ENCODE data around the gene MLLT1. TPM values are rescaled to one million over a fixed set of nuclear protein-coding genes. Genes with fewer than 3 reads are reported as not detected.

Gene MLLT1
- total RNA-seq, 1 donor from 2014 or later: 34.5 TPM

DNA sequence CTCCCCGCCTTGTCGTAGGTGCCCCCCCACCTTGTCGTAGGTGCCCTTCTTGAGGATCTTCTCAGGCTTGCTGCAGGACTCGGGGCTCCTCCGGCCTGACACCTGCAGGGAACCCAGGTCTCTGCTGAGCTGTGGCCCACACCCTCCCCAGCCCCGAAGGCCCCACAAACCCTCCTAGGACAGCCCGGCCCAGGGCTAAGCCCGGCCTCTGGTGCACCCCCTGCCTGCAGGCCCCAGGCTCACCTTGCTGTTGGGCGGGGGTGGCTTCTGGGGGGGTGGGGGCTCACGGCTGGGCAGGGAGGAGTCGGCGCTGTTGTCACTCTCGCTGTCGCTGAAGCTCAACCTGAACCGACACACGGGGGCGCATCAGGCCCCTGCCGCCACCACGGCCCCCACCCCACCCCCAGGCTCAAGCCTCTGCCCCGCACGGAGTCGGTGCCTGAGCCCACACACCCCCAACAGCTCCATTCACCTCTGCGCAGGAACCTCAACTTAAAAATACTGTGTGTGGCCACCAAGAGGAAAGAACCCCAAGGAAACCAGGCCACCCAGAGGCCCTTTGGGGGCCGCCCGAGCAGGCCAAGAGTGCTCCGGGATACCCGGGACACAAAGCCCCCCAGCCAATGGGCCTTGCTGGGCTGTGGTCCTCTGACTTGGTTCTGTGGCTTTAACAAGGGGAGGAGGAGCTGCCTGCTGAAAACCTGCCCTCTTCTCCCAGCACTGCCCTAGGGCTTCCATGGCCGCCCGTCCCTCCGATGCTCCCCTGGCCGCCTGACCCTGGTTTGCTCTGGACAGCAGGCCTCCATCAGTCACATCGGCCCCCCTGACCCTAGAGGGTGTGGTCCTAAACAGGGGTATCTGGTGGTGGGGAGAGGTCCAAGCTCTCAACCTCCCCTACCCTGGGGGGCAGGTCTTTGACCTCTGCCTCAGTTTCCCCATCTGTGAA lies 65.8 kb downstream of the MLLT1 start:
- intact Hi-C loops (cut with DNase I): loop anchor here (10.0 kb wide), 1 partner anchor 141 kb away; no protein-coding TSS in a partner anchor
- no peaks in the 10 kb centered on the region for H3K27me3 ChIP-seq
- no peaks in the 10 kb centered on the region for H3K9me3 ChIP-seq
- TF ChIP-seq, protein P1, sequence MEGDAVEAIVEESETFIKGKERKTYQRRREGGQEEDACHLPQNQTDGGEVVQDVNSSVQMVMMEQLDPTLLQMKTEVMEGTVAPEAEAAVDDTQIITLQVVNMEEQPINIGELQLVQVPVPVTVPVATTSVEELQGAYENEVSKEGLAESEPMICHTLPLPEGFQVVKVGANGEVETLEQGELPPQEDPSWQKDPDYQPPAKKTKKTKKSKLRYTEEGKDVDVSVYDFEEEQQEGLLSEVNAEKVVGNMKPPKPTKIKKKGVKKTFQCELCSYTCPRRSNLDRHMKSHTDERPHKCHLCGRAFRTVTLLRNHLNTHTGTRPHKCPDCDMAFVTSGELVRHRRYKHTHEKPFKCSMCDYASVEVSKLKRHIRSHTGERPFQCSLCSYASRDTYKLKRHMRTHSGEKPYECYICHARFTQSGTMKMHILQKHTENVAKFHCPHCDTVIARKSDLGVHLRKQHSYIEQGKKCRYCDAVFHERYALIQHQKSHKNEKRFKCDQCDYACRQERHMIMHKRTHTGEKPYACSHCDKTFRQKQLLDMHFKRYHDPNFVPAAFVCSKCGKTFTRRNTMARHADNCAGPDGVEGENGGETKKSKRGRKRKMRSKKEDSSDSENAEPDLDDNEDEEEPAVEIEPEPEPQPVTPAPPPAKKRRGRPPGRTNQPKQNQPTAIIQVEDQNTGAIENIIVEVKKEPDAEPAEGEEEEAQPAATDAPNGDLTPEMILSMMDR (IDR thresholded peaks at IDR 0.05): no peak
- no peak for DNase-seq (ENCODE audit: low spot score in 2 of 2)
- H3K27ac ChIP-seq: no peak overlapping the region
- H3K4me1 ChIP-seq: peaks cover 4 to 8% of the 10 kb centered on the region in 2 donors
- no peak overlapping the region for H3K4me3 ChIP-seq
- H3K36me3 ChIP-seq: peaks cover 22 to 58% of the 10 kb centered on the region in 2 donors

GRCh38 chr19:6213266-6213595 lies 66.5 kb downstream of the MLLT1 start:
- intact Hi-C loops (cut with DNase I): loop anchor here (10.0 kb wide), 1 partner anchor 142 kb away; no protein-coding TSS in a partner anchor
- TF ChIP-seq, protein P1 (IDR thresholded peaks at IDR 0.05): no peak
- H3K27me3 ChIP-seq: no peaks in the 10 kb centered on the region
- H3K36me3 ChIP-seq: peaks cover 22 to 58% of the 10 kb centered on the region in 2 donors
- H3K27ac ChIP-seq: no peak overlapping the region
- peaks cover 0 to under 1% of the 10 kb centered on the region in 2 donors for H3K4me1 ChIP-seq
- no peaks in the 10 kb centered on the region for H3K9me3 ChIP-seq
- no peak for DNase-seq (ENCODE audit: low spot score in 2 of 2)
- H3K4me3 ChIP-seq: no peak overlapping the region

DNA sequence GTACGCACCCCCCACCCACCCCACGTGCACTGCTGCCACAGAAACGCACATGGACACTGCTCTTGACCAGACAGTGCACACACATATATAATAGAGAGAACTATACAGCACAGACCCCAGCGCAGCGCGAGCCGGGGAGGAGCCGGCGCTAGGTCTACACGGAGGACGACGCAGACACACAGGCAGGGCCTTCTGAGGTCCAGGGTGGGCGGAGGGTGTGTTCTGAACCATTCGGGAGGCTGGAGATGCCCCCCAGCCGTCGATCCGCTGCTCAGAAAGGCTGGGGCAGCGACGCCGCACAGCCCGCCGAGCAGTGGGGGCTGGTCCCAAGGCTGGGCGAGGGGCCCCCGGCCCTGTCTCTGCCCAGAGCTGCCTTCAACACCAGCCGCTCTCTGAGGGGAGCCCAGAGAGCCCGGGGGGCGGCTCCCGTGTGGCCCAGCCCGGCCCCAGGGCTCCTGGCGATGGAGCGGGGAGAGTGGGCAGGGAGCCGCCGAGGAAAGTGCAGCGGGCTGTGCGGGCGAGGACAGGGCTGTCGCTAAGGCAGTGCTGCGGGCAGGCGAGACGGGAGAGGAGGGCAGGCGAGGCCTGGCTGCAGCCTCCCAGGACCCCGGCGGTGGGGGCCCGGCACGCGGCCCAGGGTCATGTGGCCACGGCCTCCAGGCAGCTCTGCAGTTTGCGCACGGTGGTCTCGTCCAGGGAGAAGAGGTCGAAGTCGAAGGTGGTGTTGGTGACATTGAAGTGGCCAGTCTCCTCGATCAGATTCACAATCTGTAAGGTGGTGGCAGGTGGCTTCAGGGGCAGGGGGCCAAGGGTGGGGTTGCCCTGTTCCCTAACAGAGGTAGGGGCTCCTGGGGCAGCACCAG lies 67.1 kb downstream of the MLLT1 start:
- Histone ChIP-seq H3K36me3 (peaks cover 22 to 54% of the 10 kb centered on the region in 2 donors), H3K9me3 (no peaks in the 10 kb centered on the region), H3K27me3 (no peaks in the 10 kb centered on the region), H3K4me3 (no peak overlapping the region), H3K27ac (no peak overlapping the region), H3K4me1 (no peaks in the 10 kb centered on the region)
- intact Hi-C loops (cut with DNase I): loop anchor here (10.0 kb wide), 1 partner anchor 142 kb away; no protein-coding TSS in a partner anchor
- TF ChIP-seq, protein P1 (IDR thresholded peaks at IDR 0.05): no peak
- no peak for DNase-seq (ENCODE audit: low spot score in 2 of 2)

- no peak for DNase-seq (ENCODE audit: low spot score in 2 of 2)
- Histone ChIP-seq H3K9me3 (no peaks in the 10 kb centered on the region), H3K4me3 (no peak overlapping the region), H3K27me3 (no peaks in the 10 kb centered on the region), H3K4me1 (no peaks in the 10 kb centered on the region), H3K27ac (no peak overlapping the region), H3K36me3 (peaks cover 22 to 47% of the 10 kb centered on the region in 2 donors)
- TF ChIP-seq, protein P1 (IDR thresholded peaks at IDR 0.05): no peak
- intact Hi-C loops (cut with DNase I): loop anchor here (10.0 kb wide), 1 partner anchor 143 kb away; no protein-coding TSS in a partner anchor
These were observed 68.0 kb downstream of the MLLT1 start for GRCh38 chr19:6211632-6212402.
